HG03280 (cell line): Measurements from ENCODE around the gene CAMK2N2.
A peak's percentile ranks its signal among the peaks of the same experiment; 100 is the strongest.
"Not testable (repeated sequence)": the region's sequence is repeated elsewhere in the genome, so short reads cannot be mapped to it uniquely, and the experiment has no call there.

Source experiments
- ATAC-seq: cut with Tn5 transposase; IDR thresholded peaks from one replicate; pipeline ENCODE4 v1.9.1; 2021; ENCODE audit warnings: mild to moderate bottlenecking, moderate library complexity; ENCODE audit not compliant: unreplicated experiment

CAMK2N2 gene

GRCh38 chr3:184275961-184276910 is 14.9 kb upstream of the CAMK2N2 start, which contains the start of gene ECE2:
ECE2 (plus strand) TSS chr3:184276022; CDS start chr3:184276154, 132 bp downstream.
- ATAC-seq = no peak

GRCh38 chr3:184275381-184275701 is 14.0 kb upstream of the CAMK2N2 start:
- no peak for ATAC-seq

GRCh38 chr3:184272269-184272668 is 10.9 kb upstream of the CAMK2N2 start:
- ATAC-seq = no peak

- not testable (repeated sequence) for ATAC-seq
These were observed 5.9 kb upstream of the CAMK2N2 start for GRCh38 chr3:184267249-184267648.

GRCh38 chr3:184262764-184263179 is 1.4 kb upstream of the CAMK2N2 start:
- no peak for ATAC-seq

GRCh38 chr3:184261854-184262763 is 756 bp upstream of the CAMK2N2 start:
- ATAC-seq = peak; percentile 6

- no peak for ATAC-seq
These were observed 556 bp downstream of the CAMK2N2 start for GRCh38 chr3:184260724-184261269.

- no peak for ATAC-seq
These were observed 1.3 kb downstream of the CAMK2N2 start for GRCh38 chr3:184259878-184260723.

- ATAC-seq = no peak
These were observed 1.9 kb downstream of the CAMK2N2 start for GRCh38 chr3:184259396-184259877.

- ATAC-seq = no peak
These were observed 2.4 kb downstream of the CAMK2N2 start for GRCh38 chr3:184258926-184259325.

GRCh38 chr3:184257083-184257915 is 4.1 kb downstream of the CAMK2N2 start:
- ATAC-seq = no peak

- no peak for ATAC-seq
These were observed 5.9 kb downstream of the CAMK2N2 start for GRCh38 chr3:184255291-184256039.

GRCh38 chr3:184250167-184250828 is 11.1 kb downstream of the CAMK2N2 start:
- peak; percentile 65 for ATAC-seq

- peak; percentile 90 for ATAC-seq
These were observed 11.8 kb downstream of the CAMK2N2 start, which contains the start of gene EEF1AKMT4 for GRCh38 chr3:184249412-184250166. EEF1AKMT4 (plus strand) TSS chr3:184249672; CDS start chr3:184249695, 23 bp downstream.

GRCh38 chr3:184248454-184249411 is 12.6 kb downstream of the CAMK2N2 start, which contains the start of gene ALG3:
ALG3 (minus strand) TSS chr3:184248962; CDS start chr3:184248940, 22 bp downstream.
- peak; percentile 52 for ATAC-seq

- no peak for ATAC-seq
These were observed 19.1 kb downstream of the CAMK2N2 start for GRCh38 chr3:184242297-184242685.
